Neural cell (in vitro differentiated cells): ENCODE results near the gene SPI1. TPM values are rescaled to one million over a fixed set of nuclear protein-coding genes. Genes with fewer than 3 reads are reported as not detected.

Source experiments
- H2AFZ ChIP-seq: fragments of 200-600, 300-800 bp; sonication (generic), shearing (Covaris generic); 2 replicates; pipeline ENCODE4 v1.6.0; 2014; ENCODE audit warnings: low read depth, mild to moderate bottlenecking, antibody characterized with exemption, low read length, moderate library complexity
- H3F3A ChIP-seq: fragments of 200-600 bp; shearing (Covaris generic); 2 replicates; pipeline ENCODE4 v1.6.1; 2016; ENCODE audit warnings: mild to moderate bottlenecking, moderate library complexity, mixed read lengths, antibody characterized with exemption, low read length; ENCODE audit not compliant: insufficient read depth, poor library complexity, severe bottlenecking
- H3K27ac ChIP-seq: fragments of 200-600, 300-800 bp; sonication (generic), shearing (Covaris generic); 2 replicates; pipeline ENCODE4 v1.5.1; 2014; ENCODE audit warnings: mild to moderate bottlenecking, low read length, moderate library complexity
- H3K27me3 ChIP-seq: fragments of 300-800, 200-600 bp; sonication (generic), shearing (Covaris generic); 2 replicates; pipeline ENCODE4 v1.6.0; 2014; ENCODE audit warnings: mild to moderate bottlenecking, low read depth, low read length, moderate library complexity; ENCODE audit not compliant: insufficient read depth
- H3K36me3 ChIP-seq: fragments of 300-800, 200-600 bp; sonication (generic), shearing (Covaris generic); 2 replicates; pipeline ENCODE4 v1.5.1; 2014; ENCODE audit warnings: mild to moderate bottlenecking, antibody characterized with exemption, low read length, moderate library complexity; ENCODE audit not compliant: insufficient read depth
- H3K4me2 ChIP-seq: fragments of 300-800, 200-600 bp; sonication (generic), shearing (Covaris generic); 2 replicates; pipeline ENCODE4 v1.6.0; 2014; ENCODE audit warnings: mild to moderate bottlenecking, low read length
- H3K4me3 ChIP-seq: fragments of 300-800, 200-600 bp; sonication (generic), shearing (Covaris generic); 2 replicates; pipeline ENCODE4 v1.5.1; 2014; ENCODE audit warnings: mild to moderate bottlenecking, low read length, moderate library complexity
- H3K79me2 ChIP-seq: fragments of 200-600 bp; shearing (Covaris generic); replicated peaks from 2 replicates; pipeline ENCODE4 v1.6.0; 2014; ENCODE audit warnings: mild to moderate bottlenecking, low read length, moderate library complexity; ENCODE audit not compliant: insufficient read depth
- H3K9ac ChIP-seq: fragments of 300-800, 200-600 bp; sonication (generic), shearing (Covaris generic); 2 replicates; pipeline ENCODE4 v1.6.1; 2016; ENCODE audit warnings: mild to moderate bottlenecking, low read length, mixed read lengths
- H3K9me2 ChIP-seq: fragments of 200-600 bp; shearing (Covaris generic); 2 replicates; pipeline ENCODE4 v1.6.1; 2016; ENCODE audit warnings: mild to moderate bottlenecking, low read length, mixed read lengths; ENCODE audit not compliant: insufficient read depth
- H3K9me3 ChIP-seq: fragments of 200-600, 300-800 bp; sonication (generic), shearing (Covaris generic); 2 replicates; pipeline ENCODE4 v1.6.1; 2016; ENCODE audit warnings: mild to moderate bottlenecking, mixed run types, low read length, moderate library complexity, mixed read lengths
- H4K20me1 ChIP-seq: fragments of 200-600 bp; shearing (Covaris generic); 2 replicates; pipeline ENCODE4 v1.6.1; 2016; ENCODE audit warnings: mild to moderate bottlenecking, mixed run types; ENCODE audit not compliant: insufficient read depth
- CTCF ChIP-seq: fragments of 450-650 bp; IDR thresholded peaks from 2 replicates; pipeline ENCODE4 v1.5.1; 2014; ENCODE audit warnings: antibody characterized with exemption, mild to moderate bottlenecking, moderate library complexity; ENCODE audit not compliant: poor library complexity, severe bottlenecking
- EP300 ChIP-seq: fragments of 450-650 bp; conservative IDR thresholded peaks from 2 replicates; pipeline ENCODE4 v1.6.1; 2014; ENCODE audit warnings: antibody characterized with exemption, mild to moderate bottlenecking, moderate library complexity; ENCODE audit not compliant: poor library complexity, severe bottlenecking
- EZH2 ChIP-seq: fragments of 200-600, 300-800 bp; shearing (Covaris generic), sonication (generic); IDR thresholded peaks from 2 replicates; pipeline ENCODE4 v1.6.1; 2014; ENCODE audit warnings: antibody characterized with exemption, low read length, borderline replicate concordance, mild to moderate bottlenecking; ENCODE audit not compliant: insufficient read depth, poor library complexity, severe bottlenecking
- MXI1 ChIP-seq: fragments of 450-650 bp; conservative IDR thresholded peaks from 2 replicates; pipeline ENCODE4 v1.6.1; 2014; ENCODE audit warnings: antibody characterized with exemption, mild to moderate bottlenecking; ENCODE audit not compliant: poor library complexity, severe bottlenecking
- POLR2AphosphoS5 ChIP-seq: IDR thresholded peaks from 2 replicates; pipeline ENCODE4 v1.6.1; 2012
- RAD21 ChIP-seq: fragments of 450-650 bp; conservative IDR thresholded peaks from 2 replicates; pipeline ENCODE4 v1.6.1; 2014; ENCODE audit warnings: antibody characterized with exemption, mild to moderate bottlenecking, moderate library complexity
- REST ChIP-seq: IDR thresholded peaks from 2 replicates; pipeline ENCODE4 v1.6.1; 2012; ENCODE audit warnings: borderline replicate concordance
- SMC3 ChIP-seq: fragments of 450-650 bp; conservative IDR thresholded peaks from 2 replicates; pipeline ENCODE4 v1.6.1; 2014; ENCODE audit warnings: antibody characterized with exemption, mild to moderate bottlenecking, moderate library complexity; ENCODE audit not compliant: poor library complexity
- TAF1 ChIP-seq: IDR thresholded peaks from 2 replicates; pipeline ENCODE4 v1.6.1; 2012; ENCODE audit warnings: low read depth
- polyA plus RNA-seq: library from polyadenylated mRNA; depleted of rRNA; stranded (reverse); fragments of >200 nt; gene quantifications from 2 replicates; pipeline ENCODE4 v1.2.3, GENCODE V29; 2014

Gene SPI1
- polyA plus RNA-seq, 1 donor from 2014 or later, result not detected

GRCh38 chr11:47306484-47306844 is 71.9 kb downstream of the SPI1 start:
- Histone ChIP-seq H3K4me3 (no peak overlapping the region), H4K20me1 (no peaks in the 10 kb centered on the region), H3K9me2 (no peaks in the 10 kb centered on the region), H3K27ac (no peak overlapping the region), H3K36me3 (peaks cover 13% of the 10 kb centered on the region), H3K9me3 (no peaks in the 10 kb centered on the region), H3K27me3 (no peaks in the 10 kb centered on the region), H3F3A (no peaks in the 10 kb centered on the region), H3K79me2 (no peaks in the 10 kb centered on the region), H3K9ac (no peak overlapping the region), H2AFZ (no peak overlapping the region), H3K4me2 (no peak overlapping the region)
- TF ChIP-seq RAD21 (no peak), SMC3 (no peak), EZH2 (no peak), CTCF (no peak), MXI1 (no peak), TAF1 (no peak), REST (no peak), EP300 (no peak), POLR2AphosphoS5 (no peak)

- Histone ChIP-seq H3K79me2 (no peaks in the 10 kb centered on the region), H4K20me1 (no peaks in the 10 kb centered on the region), H3K4me2 (no peak overlapping the region), H3F3A (no peaks in the 10 kb centered on the region), H3K9ac (no peak overlapping the region), H3K4me3 (no peak overlapping the region), H3K9me3 (no peaks in the 10 kb centered on the region), H3K27ac (no peak overlapping the region), H2AFZ (no peak overlapping the region), H3K9me2 (no peaks in the 10 kb centered on the region), H3K27me3 (no peaks in the 10 kb centered on the region), H3K36me3 (peaks cover 13% of the 10 kb centered on the region)
- no peak for TF ChIP-seq POLR2AphosphoS5
- TF ChIP-seq RAD21, result no peak
- no peak for TF ChIP-seq REST
- no peak for TF ChIP-seq TAF1
- TF ChIP-seq SMC3, result no peak
- no peak for TF ChIP-seq CTCF
Observed at GRCh38 chr11:47305734-47306483, 72.4 kb downstream of the SPI1 start.
